Aorta (tissue), 5 donors: ENCODE data around the gene SLC22A23. TPM values are rescaled to one million over a fixed set of nuclear protein-coding genes. Genes with fewer than 3 reads are reported as not detected.

Source experiments
- ATAC-seq: fragments of 200-7000 bp; cut with Tn5 transposase; one replicate; pipeline ENCODE4 v1.9.1; 2022; ENCODE audit warnings: moderate library complexity; ENCODE audit not compliant: low FRiP score
- DNase-seq, 2 donors: peaks; one replicate each; pipeline ENCODE4 v3.0.0-alpha.2; 2020
- H3K27ac ChIP-seq, 2 donors: one replicate each; pipeline ENCODE4 v1.5.1; 2013; ENCODE audit warnings: low read length in 2 of 2, mild to moderate bottlenecking in 2 of 2, moderate library complexity in 2 of 2, control low read depth in 1 of 2, inconsistent platforms in 1 of 2, low read depth in 1 of 2
- H3K27me3 ChIP-seq, 2 donors: one replicate each; pipeline ENCODE4 v1.6.1; 2013; ENCODE audit warnings: control low read depth in 1 of 2, low read length in 1 of 2, mild to moderate bottlenecking in 1 of 2, moderate library complexity in 1 of 2; ENCODE audit not compliant: insufficient read depth in 2 of 2, control insufficient read depth in 1 of 2
- H3K36me3 ChIP-seq, 2 donors: one replicate each; pipeline ENCODE4 v1.6.1; 2013; ENCODE audit warnings: control low read depth in 1 of 2, low read length in 1 of 2, mild to moderate bottlenecking in 1 of 2; ENCODE audit not compliant: insufficient read depth in 2 of 2, control insufficient read depth in 1 of 2
- H3K4me1 ChIP-seq, 2 donors: one replicate each; pipeline ENCODE4 v1.6.1; 2013; ENCODE audit warnings: low read length in 2 of 2, control low read depth in 1 of 2, mild to moderate bottlenecking in 1 of 2, moderate library complexity in 1 of 2; ENCODE audit not compliant: insufficient read depth in 2 of 2, control insufficient read depth in 1 of 2
- H3K4me3 ChIP-seq, 2 donors: one replicate each; pipeline ENCODE4 v1.5.1; 2013; ENCODE audit warnings: low read length in 2 of 2, control low read depth in 1 of 2, mild to moderate bottlenecking in 1 of 2
- H3K9me3 ChIP-seq: one replicate; pipeline ENCODE4 v1.6.1; 2013; ENCODE audit warnings: mild to moderate bottlenecking, low read length; ENCODE audit not compliant: control insufficient read depth
- WGBS, 2 donors: extraction: QIAGEN DNeasy Blood & Tissue Kit; methylation state at CpG; one replicate each; pipeline ENCODE4 v1.1.7; 2013; 5-methylcytosine and 5-hydroxymethylcytosine counted together
- intact Hi-C, 2 donors: fragments of 100-400 bp; cut with DNase I; formaldehyde crosslinking; loops; one replicate each; pipeline versions ENCODE4 v1.14.2 to v1.15.0; 2022
- polyA plus RNA-seq, 2 donors: library from polyadenylated mRNA; stranded (reverse); fragments of 200-250 nt; gene quantifications; one replicate each; pipeline ENCODE4 v1.2.3, GENCODE V29; 2013
- total RNA-seq, 2 donors: library from RNA; stranded (reverse); fragmentation: NEBNext Ultra II Directional; extraction: Animal tissue kit (Norgen Biotek cat#: 25700); gene quantifications; one replicate each; pipeline ENCODE4 v1.2.1, GENCODE V29; 2021
- donor health status: healthy with polysubstance abuse.
- donor health status: Bipolar disorder and iron deficiency.
- donor health status: DM: no; HTN: no; CAD: no.
- donor health status: DM: no; HTN: no; CAD: no.
- donor health status: DM: yes; HTN: yes; CAD: no.

The SLC22A23 gene
- total and polyA plus RNA-seq, 4 donors: 1.5 to 9.4 (median 4.3) TPM

DNA sequence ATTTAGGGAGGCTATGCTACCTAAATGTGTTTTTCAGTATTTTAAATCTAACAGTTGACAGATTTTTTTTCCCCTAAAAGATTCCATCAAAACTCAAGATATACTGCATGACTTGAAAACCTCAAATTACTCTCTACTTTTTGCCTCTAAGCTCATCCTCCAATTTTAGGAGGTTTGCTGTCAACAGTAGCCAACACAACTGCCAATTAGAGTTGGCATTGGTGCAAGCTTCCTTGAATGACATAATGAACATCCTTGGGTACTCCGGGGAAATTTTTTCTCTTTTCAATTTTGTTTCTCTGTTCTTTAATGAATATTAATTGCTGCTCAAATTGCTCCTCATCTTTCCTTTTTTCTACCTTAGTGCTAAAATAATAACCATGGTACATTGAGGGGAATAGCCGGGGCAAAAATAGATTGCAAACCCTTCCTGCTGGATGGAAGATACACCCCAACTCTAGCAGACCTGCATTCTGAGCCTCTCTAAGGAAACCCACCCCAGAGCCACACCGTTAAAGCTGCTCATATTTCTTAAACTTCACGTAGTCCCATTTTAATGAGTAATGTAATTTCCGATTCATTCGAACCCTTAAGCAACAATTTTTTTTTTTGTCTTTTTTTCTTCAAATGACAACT lies 34.3 kb downstream of the SLC22A23 start:
- WGBS, 2 donors: 92% methylated on average over 6 of the region's 6 CpGs
- no peak for ATAC-seq
- Histone ChIP-seq H3K4me3 (no peak overlapping the region), H3K4me1 (no peaks in the 10 kb centered on the region), H3K9me3 (no peaks in the 10 kb centered on the region), H3K27me3 (no peaks in the 10 kb centered on the region), H3K36me3 (no peaks in the 10 kb centered on the region), H3K27ac (no peak overlapping the region)
- intact Hi-C loops: no loop called here
- no peak for DNase-seq

DNA sequence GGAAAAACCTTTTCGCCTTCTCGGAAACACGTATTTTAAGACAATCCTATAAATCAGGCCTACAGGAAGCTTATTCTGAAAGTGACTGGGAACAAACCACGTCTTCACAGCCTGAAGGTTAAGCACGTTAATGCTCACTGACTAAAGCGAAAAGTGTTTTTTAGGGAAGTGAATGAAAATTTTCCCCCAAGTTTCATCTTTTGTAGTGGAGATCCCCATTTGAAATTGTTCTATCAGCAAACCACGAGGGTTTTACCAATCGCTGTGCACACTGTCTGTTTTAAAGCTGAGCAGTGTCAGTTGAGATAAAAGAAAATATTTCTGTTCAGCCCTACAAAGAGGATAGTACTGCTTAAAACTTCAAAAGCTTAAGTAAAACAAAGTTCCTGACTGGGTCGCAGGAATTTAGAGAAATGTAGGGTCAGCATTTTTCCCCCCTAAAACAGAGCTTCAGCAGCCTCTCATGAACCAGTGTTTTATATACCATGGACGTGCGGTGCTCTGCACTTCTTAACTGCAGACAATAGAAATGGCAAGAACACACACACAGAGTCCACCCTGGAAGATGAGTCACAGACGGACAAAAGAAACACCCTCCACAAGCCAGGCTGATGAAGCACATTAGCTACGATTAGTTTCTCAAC lies 34.9 kb downstream of the SLC22A23 start:
- WGBS, 2 donors: 79 to 82% methylated on average over 13 of the region's 13 CpGs
- Histone ChIP-seq H3K4me3 (no peak overlapping the region), H3K27me3 (no peaks in the 10 kb centered on the region), H3K27ac (no peak overlapping the region), H3K9me3 (no peaks in the 10 kb centered on the region), H3K4me1 (no peaks in the 10 kb centered on the region), H3K36me3 (no peaks in the 10 kb centered on the region)
- ATAC-seq: no peak
- DNase-seq: no peak
- intact Hi-C loops: no loop called here

DNA sequence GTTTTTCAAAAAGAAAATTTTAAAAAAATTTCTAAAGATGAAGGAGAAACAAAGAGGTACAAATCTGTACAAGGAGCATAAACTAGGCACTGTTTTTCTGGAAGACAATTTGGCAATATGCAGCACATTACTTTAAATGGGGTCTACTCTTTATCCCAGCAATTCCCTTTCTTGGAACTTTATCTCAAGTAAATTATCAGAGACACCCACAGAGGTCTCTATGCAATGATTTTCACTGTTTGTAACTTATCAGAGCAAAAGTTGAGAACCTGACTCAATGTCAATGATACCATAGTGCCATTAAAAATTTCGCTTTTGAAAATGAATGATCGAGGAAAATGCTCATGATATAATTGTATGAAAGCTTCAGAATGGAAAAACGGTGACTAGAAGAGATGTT lies 35.7 kb downstream of the SLC22A23 start:
- DNase-seq: no peak
- Histone ChIP-seq H3K27ac (no peak overlapping the region), H3K36me3 (no peaks in the 10 kb centered on the region), H3K27me3 (no peaks in the 10 kb centered on the region), H3K9me3 (no peaks in the 10 kb centered on the region), H3K4me1 (no peaks in the 10 kb centered on the region), H3K4me3 (no peak overlapping the region)
- intact Hi-C loops: no loop called here
- no peak for ATAC-seq
- 86 to 87% methylated on average over 3 of the region's 3 CpGs for whole genome bisulfite sequencing, 2 donors

DNA sequence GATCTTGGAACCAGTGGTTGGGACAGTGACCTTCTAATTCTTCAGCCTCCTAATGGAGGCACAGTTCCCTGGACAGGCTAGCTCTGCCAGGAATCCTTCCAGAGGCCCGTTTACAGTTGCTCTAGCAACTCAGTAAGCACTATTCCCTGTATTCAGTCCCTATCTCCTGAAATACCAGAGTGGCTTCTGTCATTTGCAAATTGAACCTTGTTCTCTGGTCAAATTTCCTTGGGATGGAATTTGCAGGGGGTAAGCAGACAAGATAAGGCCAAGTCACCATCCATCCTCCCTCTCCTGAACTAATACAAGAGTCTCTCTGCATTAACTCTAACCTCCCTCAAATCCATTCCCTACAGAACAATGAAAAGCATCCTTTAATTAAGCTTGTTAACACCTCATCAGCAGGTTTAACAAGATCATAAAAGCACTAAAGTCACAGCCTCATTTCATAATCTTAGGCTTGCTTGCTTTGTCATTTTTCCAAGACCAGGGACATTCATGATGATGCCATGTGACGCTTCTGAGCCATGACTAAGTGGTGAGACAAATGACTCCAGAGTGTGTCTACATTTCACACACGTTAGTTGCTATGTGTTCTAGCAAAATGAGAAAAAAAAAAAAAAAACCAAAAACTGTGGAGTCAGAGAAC lies 37.1 kb downstream of the SLC22A23 start:
- ATAC-seq: no peak
- H3K27ac ChIP-seq: no peak overlapping the region
- no peak overlapping the region for H3K4me3 ChIP-seq
- H3K36me3 ChIP-seq: no peaks in the 10 kb centered on the region
- intact Hi-C loops: loop anchor here in 1 of 2 donors (10.0 kb wide), 1 partner anchor 575 kb away; no protein-coding TSS in a partner anchor
- WGBS, 2 donors: 57 to 73% methylated on average over 3 of the region's 3 CpGs
- H3K4me1 ChIP-seq: no peaks in the 10 kb centered on the region
- H3K9me3 ChIP-seq: no peaks in the 10 kb centered on the region
- no peak for DNase-seq
- no peaks in the 10 kb centered on the region for H3K27me3 ChIP-seq

DNA sequence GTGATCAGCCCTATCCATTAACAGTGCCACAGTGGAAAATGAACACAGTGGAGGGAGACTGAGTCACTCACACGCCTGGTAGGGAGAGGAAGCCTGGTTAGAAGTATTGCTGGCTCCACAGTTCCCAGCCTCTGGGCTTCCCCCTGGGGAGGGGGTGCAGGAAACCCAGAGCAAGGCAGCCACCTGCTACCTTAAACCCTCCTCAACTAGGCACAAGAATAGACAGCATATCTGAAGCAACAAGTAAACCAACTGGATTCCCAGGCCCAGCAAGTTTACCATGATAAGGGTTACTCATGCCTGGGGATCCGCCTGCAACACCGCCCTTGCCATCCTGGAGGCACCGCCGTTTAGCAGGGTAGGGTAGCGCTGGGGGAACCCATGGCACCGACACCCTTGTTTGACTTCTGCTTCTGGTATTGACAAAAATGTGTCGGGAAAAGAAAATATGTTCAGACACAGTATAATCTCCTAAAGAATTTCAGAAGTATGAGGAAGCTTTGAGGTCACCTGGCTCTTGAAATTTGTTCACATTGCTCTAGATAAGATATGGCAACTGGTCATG lies 38.3 kb downstream of the SLC22A23 start:
- Histone ChIP-seq H3K4me3 (no peak overlapping the region), H3K36me3 (no peaks in the 10 kb centered on the region), H3K27ac (no peak overlapping the region), H3K4me1 (no peaks in the 10 kb centered on the region), H3K9me3 (no peaks in the 10 kb centered on the region), H3K27me3 (no peaks in the 10 kb centered on the region)
- DNase-seq (peak in 1 of 2 donors; percentile 44), ATAC-seq (no peak)
- intact Hi-C loops: loop anchor here in 1 of 2 donors (10.0 kb wide), 1 partner anchor 576 kb away; no protein-coding TSS in a partner anchor
- 91 to 92% methylated on average over 8 of the region's 8 CpGs for WGBS, 2 donors

DNA sequence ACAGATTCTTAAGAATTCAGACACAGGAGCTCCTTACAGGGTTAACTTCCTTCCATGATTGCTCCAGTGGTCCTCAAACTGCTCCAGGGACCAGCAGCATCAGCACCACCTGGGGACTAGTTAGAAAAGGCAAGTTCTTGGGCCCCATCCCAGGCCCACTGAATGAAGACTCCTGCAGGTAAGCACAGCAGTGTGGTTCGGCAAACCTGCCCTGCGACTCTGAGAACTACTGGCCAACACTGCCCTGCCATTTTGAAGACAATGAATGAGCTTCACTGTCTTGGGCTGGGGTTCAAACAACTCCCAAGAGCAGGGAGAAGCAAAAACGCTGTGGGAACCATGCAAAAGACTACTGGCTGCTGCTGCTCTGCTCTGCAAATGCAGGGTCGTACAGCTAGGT lies 39.4 kb downstream of the SLC22A23 start:
- H3K36me3 ChIP-seq: no peaks in the 10 kb centered on the region
- intact Hi-C loops: loop anchor here in 1 of 2 donors (10.0 kb wide), 1 partner anchor 577 kb away; no protein-coding TSS in a partner anchor
- H3K27ac ChIP-seq: no peak overlapping the region
- H3K4me3 ChIP-seq: no peak overlapping the region
- H3K9me3 ChIP-seq: peaks cover 1% of the 10 kb centered on the region
- H3K27me3 ChIP-seq: no peaks in the 10 kb centered on the region
- H3K4me1 ChIP-seq: no peaks in the 10 kb centered on the region
- peak in 1 of 2 donors; percentile 39 for DNase-seq
- 89% methylated on average over 4 of the region's 4 CpGs for WGBS, 2 donors
- ATAC-seq: no peak

DNA sequence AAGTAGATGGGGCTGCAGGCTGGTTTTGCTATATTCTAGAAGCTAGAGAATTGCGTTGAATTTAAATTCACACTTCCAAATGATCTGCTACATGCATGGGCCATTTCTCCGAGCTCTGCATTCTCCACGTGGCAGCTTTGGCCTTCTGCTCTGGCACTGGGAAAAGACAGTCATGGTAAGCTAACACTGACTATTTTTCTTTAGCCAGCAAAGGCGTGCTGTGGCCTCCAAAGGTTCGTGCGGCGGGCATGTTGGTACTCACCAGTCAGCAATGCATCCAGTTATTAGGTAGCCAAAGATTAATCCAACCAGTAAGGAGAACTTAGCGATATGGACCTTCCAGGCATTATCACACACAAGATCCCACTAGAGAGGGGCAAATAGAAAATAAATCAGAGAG lies 41.4 kb downstream of the SLC22A23 start:
- ATAC-seq (no peak), DNase-seq (no peak)
- no peaks in the 10 kb centered on the region for H3K27me3 ChIP-seq
- H3K27ac ChIP-seq: no peak overlapping the region
- no peak overlapping the region for H3K4me3 ChIP-seq
- WGBS, 2 donors: 89 to 91% methylated on average over 8 of the region's 8 CpGs
- peaks cover 1% of the 10 kb centered on the region for H3K9me3 ChIP-seq
- H3K4me1 ChIP-seq: no peaks in the 10 kb centered on the region
- intact Hi-C loops: loop anchor here in 1 of 2 donors (10.0 kb wide), 1 partner anchor 579 kb away; no protein-coding TSS in a partner anchor
- no peaks in the 10 kb centered on the region for H3K36me3 ChIP-seq

DNA sequence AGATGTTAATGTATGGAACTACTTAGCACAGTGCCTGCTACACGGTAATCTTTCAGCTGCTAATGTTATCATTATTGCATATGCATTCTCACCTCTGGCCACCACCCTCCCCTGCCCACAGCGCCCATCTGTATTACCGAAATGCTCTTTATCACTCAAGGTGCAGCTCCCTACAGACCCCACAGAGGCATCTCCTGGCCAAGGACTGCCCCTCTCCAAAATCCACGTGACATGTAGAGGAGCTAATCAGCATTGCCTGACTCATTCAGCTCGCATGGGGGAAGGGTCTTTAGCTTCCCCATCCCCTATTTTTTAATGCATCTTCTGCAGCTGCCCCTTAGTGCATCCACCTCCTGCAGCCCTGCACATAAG lies 41.8 kb downstream of the SLC22A23 start:
- WGBS, 2 donors: 72 to 77% methylated on average over 5 of the region's 5 CpGs
- H3K27me3 ChIP-seq: no peaks in the 10 kb centered on the region
- H3K36me3 ChIP-seq: no peaks in the 10 kb centered on the region
- H3K27ac ChIP-seq: no peak overlapping the region
- no peaks in the 10 kb centered on the region for H3K4me1 ChIP-seq
- H3K4me3 ChIP-seq: no peak overlapping the region
- intact Hi-C loops: loop anchor here in 1 of 2 donors (10.0 kb wide), 1 partner anchor 580 kb away; no protein-coding TSS in a partner anchor
- peaks cover 1% of the 10 kb centered on the region for H3K9me3 ChIP-seq
- ATAC-seq: no peak
- no peak for DNase-seq
